GM20431 (cell line): Measurements from ENCODE around the gene SLC22A2.

Source experiments
- in situ Hi-C: fragments of 300-500 bp; cut with MseI, MboI; formaldehyde crosslinking; loops from one replicate; pipeline ENCODE4 v1.15.0; 2020; ENCODE audit warnings: low sequenced_read_pairs; ENCODE audit not compliant: unreplicated experiment

Gene SLC22A2

GRCh38 chr6:160174681-160175080, 83.9 kb downstream of the SLC22A2 start:
- in situ Hi-C loops = no loop called here

GRCh38 chr6:160173806-160174527, 84.7 kb downstream of the SLC22A2 start:
- in situ Hi-C loops = no loop called here

GRCh38 chr6:160172704-160173103, 85.9 kb downstream of the SLC22A2 start:
- in situ Hi-C loops = no loop called here

GRCh38 chr6:160170018-160170680, 88.5 kb downstream of the SLC22A2 start:
- in situ Hi-C loops = no loop called here

- in situ Hi-C loops = no loop called here
Measured at GRCh38 chr6:160167604-160168399, 90.8 kb downstream of the SLC22A2 start.
